Endodermal cell (in vitro differentiated cells): ENCODE data around the gene RPS2. TPM values are rescaled to one million over a fixed set of nuclear protein-coding genes. Genes with fewer than 3 reads are reported as not detected.

Experiments used
- DNase-seq: peaks from one replicate; pipeline ENCODE4 v3.0.0-alpha.2; 2017
- H3K27ac ChIP-seq: 2 replicates; pipeline ENCODE4 v1.5.1; 2013; ENCODE audit warnings: mild to moderate bottlenecking, low read depth, low read length, moderate library complexity
- H3K27me3 ChIP-seq: 2 replicates; pipeline ENCODE4 v1.6.1; 2013; ENCODE audit warnings: mild to moderate bottlenecking, low read length, moderate library complexity; ENCODE audit not compliant: insufficient read depth, control insufficient read depth, poor library complexity, severe bottlenecking
- H3K36me3 ChIP-seq: 2 replicates; pipeline ENCODE4 v1.7.0; 2013; ENCODE audit warnings: mild to moderate bottlenecking, low read length, moderate library complexity; ENCODE audit not compliant: control insufficient read depth, insufficient read depth
- H3K4me1 ChIP-seq: one replicate; pipeline ENCODE4 v1.7.0; 2013; ENCODE audit warnings: low read length; ENCODE audit not compliant: control insufficient read depth, insufficient read depth
- H3K4me3 ChIP-seq: 2 replicates; pipeline ENCODE4 v1.5.1; 2013; ENCODE audit warnings: mild to moderate bottlenecking, low read length, moderate library complexity
- H3K9ac ChIP-seq: 2 replicates; pipeline ENCODE4 v1.6.1; 2013; ENCODE audit warnings: mild to moderate bottlenecking, low read length, moderate library complexity; ENCODE audit not compliant: poor library complexity, severe bottlenecking; ENCODE audit errors: extremely low read depth
- H3K9me3 ChIP-seq: 2 replicates; pipeline ENCODE4 v1.6.1; 2013; ENCODE audit warnings: mild to moderate bottlenecking, low read length, moderate library complexity; ENCODE audit not compliant: control insufficient read depth
- H3K27ac Mint-ChIP-seq: 2 replicates; pipeline ENCODE4 v1.8.0; 2020; ENCODE audit warnings: mixed read lengths
- H3K27me3 Mint-ChIP-seq: 2 replicates; pipeline ENCODE4 v1.8.0; 2021; ENCODE audit warnings: mild to moderate bottlenecking, mixed read lengths; ENCODE audit not compliant: insufficient read depth
- H3K36me3 Mint-ChIP-seq: 2 replicates; pipeline ENCODE4 v1.8.0; 2020; ENCODE audit warnings: low read depth, mixed read lengths
- H3K4me1 Mint-ChIP-seq: 2 replicates; pipeline ENCODE4 v1.8.0; 2020; ENCODE audit warnings: mixed read lengths
- H3K4me3 Mint-ChIP-seq: 2 replicates; pipeline ENCODE4 v1.8.0; 2020; ENCODE audit warnings: mild to moderate bottlenecking, moderate library complexity, mixed read lengths
- H3K9me3 Mint-ChIP-seq: 2 replicates; pipeline ENCODE4 v1.8.0; 2020; ENCODE audit warnings: mild to moderate bottlenecking, mixed read lengths
- CTCF ChIP-seq: fragments of 200-600 bp; sonication (generic); conservative IDR thresholded peaks from 2 replicates; pipeline ENCODE4 v1.5.0; 2021; ENCODE audit warnings: antibody characterized with exemption, mild to moderate bottlenecking
- WGBS, 2 experiments: methylation state at CpG; one replicate each; pipeline versions ENCODE4 v1.1.5 to v1.1.7; 2013; ENCODE audit warnings: missing lambda C conversion rate in 2 of 2, mixed read lengths in 1 of 2; ENCODE audit not compliant: insufficient coverage in 1 of 2, insufficient read length in 1 of 2; 5-methylcytosine and 5-hydroxymethylcytosine counted together
- total RNA-seq, 2 donors: library from RNA; stranded (reverse); fragmentation: NEBNext Ultra II Directional in 1 of 2; extraction: Animal tissue kit (Norgen Biotek cat#: 25700) in 1 of 2; gene quantifications; 2 replicates in 1 of 2; 3 replicates in 1 of 2; pipeline ENCODE4 v1.2.1, GENCODE V29; 2021

RPS2 gene
- total RNA-seq, 2 donors from 2014 or later, result 3,064 to 3,492 TPM

GRCh38 chr16:1950559-1950958, 14.1 kb downstream of the RPS2 start:
- Mint-ChIP-seq H3K36me3 (no peaks in the 10 kb centered on the region), H3K4me1 (no peaks in the 10 kb centered on the region), H3K27ac (no peak overlapping the region), H3K9me3 (peaks cover 2% of the 10 kb centered on the region), H3K4me3 (no peak overlapping the region), H3K27me3 (peaks cover 4% of the 10 kb centered on the region)
- no peak for TF ChIP-seq CTCF
- Histone ChIP-seq H3K4me3 (no peak overlapping the region), H3K9me3 (no peaks in the 10 kb centered on the region), H3K36me3 (no peaks in the 10 kb centered on the region), H3K4me1 (no peaks in the 10 kb centered on the region), H3K27ac (no peak overlapping the region), H3K9ac (no peak overlapping the region), H3K27me3 (no peaks in the 10 kb centered on the region)
- DNase-seq, result peak; percentile 36
- 92 to 95% methylated on average over 15 to 19 of the region's 19 CpGs for WGBS, 2 experiments

GRCh38 chr16:1950047-1950446, 14.6 kb downstream of the RPS2 start:
- no peaks in the 10 kb centered on the region for H3K36me3 Mint-ChIP-seq
- H3K4me1 Mint-ChIP-seq, result no peaks in the 10 kb centered on the region
- H3K4me3 Mint-ChIP-seq, result no peak overlapping the region
- peaks cover 2% of the 10 kb centered on the region for H3K9me3 Mint-ChIP-seq
- no peak for TF ChIP-seq CTCF
- DNase-seq, result no peak
- no peak overlapping the region for H3K27ac ChIP-seq
- no peak overlapping the region for H3K4me3 ChIP-seq
- peaks cover 4% of the 10 kb centered on the region for H3K27me3 Mint-ChIP-seq
- 86 to 92% methylated on average over 2 to 7 of the region's 7 CpGs for WGBS, 2 experiments
- no peaks in the 10 kb centered on the region for H3K36me3 ChIP-seq
- H3K4me1 ChIP-seq, result no peaks in the 10 kb centered on the region
- H3K9ac ChIP-seq, result no peak overlapping the region
- no peaks in the 10 kb centered on the region for H3K27me3 ChIP-seq
- H3K27ac Mint-ChIP-seq, result no peak overlapping the region
- H3K9me3 ChIP-seq, result no peaks in the 10 kb centered on the region

- Mint-ChIP-seq H3K4me1 (no peaks in the 10 kb centered on the region), H3K4me3 (no peak overlapping the region), H3K27ac (no peak overlapping the region), H3K36me3 (no peaks in the 10 kb centered on the region), H3K9me3 (peaks cover 2% of the 10 kb centered on the region), H3K27me3 (peaks cover 7% of the 10 kb centered on the region)
- H3K9ac ChIP-seq, result no peak overlapping the region
- 98 to 100% methylated on average over 1 to 9 of the region's 11 CpGs for WGBS, 2 experiments
- no peaks in the 10 kb centered on the region for H3K36me3 ChIP-seq
- no peaks in the 10 kb centered on the region for H3K4me1 ChIP-seq
- H3K4me3 ChIP-seq, result no peak overlapping the region
- no peak for DNase-seq
- TF ChIP-seq CTCF, result no peak
- H3K27ac ChIP-seq, result no peak overlapping the region
- H3K27me3 ChIP-seq, result no peaks in the 10 kb centered on the region
- no peaks in the 10 kb centered on the region for H3K9me3 ChIP-seq
Observed at GRCh38 chr16:1949507-1949906, 15.1 kb downstream of the RPS2 start.
